HG02870 (cell line): ENCODE measurements around the gene MAML3.

Source experiments
- ATAC-seq: cut with Tn5 transposase; IDR thresholded peaks from one replicate; pipeline ENCODE4 v1.9.1; 2021; ENCODE audit warnings: mild to moderate bottlenecking, moderate library complexity; ENCODE audit not compliant: unreplicated experiment

Gene MAML3

DNA sequence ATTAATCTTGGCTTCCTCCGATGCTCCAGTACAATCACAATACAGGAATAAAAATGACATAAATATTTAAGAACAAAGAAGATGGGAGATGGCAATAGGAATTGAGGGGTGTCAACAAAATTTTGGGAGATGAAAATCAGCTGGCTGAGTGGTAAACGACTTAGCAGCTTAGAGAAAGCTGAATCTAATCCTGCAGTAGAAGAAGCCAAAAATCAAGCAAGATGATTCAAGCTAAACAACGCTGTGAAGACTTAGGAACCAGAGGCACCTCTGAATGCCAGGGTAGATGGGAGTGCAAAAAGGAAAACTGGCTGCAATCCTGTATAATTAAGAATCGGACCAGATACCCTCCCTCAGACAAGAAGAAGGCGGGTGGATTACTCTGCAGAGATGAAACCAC lies 273.1 kb downstream of the MAML3 start:
- ATAC-seq: no peak

DNA sequence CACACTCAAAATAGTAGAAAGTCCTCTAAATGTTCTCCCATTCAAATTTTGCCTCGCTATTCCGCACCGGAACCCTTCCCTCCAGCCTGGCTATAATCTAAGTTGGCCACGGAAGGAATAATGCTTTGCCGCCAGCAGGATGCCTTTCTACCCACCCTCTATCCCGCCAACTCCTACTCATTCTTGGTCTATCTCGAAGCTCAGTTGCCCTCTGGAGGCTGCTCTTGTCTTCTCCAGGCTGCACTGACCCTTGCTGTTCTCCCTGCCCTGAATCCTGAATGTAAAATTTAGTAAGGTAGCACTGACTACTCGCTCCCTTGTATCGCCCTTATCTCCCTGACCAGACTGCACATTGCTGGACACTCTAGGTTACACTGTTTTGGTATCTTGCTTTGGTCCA lies 275.9 kb downstream of the MAML3 start:
- no peak for ATAC-seq

DNA sequence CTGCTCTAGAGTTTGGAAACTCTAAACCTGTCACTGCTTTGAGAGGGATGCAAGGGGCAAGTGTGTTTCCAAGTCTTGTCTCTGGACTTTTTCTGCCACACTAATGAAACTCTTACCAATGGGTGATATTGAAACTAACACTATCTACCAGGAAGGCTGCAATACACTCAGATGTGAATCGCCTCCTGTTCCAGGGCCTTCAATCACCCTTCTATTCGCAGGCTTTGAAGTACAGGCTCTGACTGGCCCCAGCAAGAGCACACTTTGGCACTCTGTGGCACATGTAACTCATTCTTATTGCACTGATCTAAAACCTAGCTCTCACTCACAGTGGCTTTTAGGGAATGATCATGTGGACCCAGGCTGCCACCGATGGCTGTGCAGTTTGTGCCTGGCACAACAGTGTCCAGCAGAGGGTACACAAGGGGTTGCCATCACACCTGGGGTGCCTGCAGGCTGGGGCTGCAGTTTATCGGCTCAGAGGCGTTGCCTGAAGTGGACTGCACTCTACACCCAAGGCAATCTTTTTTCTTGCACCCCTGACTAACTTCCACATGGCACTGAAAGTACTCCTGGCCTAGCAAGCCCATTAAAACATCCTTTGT lies 277.5 kb downstream of the MAML3 start:
- no peak for ATAC-seq

DNA sequence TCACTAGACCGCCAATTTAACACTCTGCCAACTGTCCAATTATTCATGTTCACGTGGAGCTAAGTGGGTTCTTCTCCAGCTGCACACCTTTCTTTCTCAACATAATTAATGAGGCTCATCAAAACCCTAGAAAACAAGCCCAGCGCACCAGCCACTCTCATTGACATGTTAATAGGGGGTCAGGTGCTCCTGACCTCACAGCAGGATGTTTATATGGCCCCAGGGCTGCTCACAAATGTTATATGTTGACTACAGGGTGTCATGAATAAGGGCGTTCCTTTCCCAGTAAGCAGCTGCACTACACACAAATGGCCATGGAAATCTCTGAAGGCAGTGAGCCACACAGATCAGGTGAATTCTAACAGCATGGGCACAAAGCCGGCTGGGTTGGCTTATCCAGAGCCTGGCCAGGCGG lies 278.6 kb downstream of the MAML3 start:
- ATAC-seq: no peak

DNA sequence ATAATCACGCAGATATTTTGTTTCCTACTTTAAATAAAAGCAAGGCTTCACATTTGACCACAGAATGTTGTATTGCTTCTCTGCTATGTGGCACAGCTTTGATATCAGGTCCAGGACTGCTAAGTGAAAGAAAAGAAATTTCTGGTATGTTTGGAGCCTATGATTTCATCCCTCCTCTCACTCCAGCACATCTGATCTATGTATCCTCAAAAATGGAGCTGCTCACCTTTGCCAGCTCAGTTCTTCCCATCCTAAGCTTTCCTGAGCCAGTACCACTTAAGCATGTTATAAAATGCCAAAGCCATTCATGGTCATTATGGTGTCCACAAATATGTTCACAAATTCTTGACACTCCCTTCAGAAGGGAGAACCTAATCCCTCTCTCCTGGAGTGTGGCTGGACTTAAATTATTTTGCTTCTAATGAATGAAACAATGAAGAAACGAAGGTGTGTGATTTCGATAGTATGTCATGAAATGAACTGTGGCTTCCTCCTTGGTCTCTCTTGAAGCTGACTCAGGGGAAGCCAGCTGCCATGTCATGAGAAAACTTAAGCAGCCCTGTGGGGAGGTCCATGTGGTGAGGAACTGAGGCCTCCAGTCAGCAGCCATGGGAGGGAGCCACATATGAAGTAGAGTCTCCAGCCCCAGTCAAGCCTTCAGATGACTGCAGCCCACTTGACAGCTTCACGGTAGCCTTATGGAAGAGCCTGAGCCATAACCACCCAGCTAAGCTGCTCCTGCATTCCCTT lies 280.7 kb downstream of the MAML3 start:
- ATAC-seq: no peak

DNA sequence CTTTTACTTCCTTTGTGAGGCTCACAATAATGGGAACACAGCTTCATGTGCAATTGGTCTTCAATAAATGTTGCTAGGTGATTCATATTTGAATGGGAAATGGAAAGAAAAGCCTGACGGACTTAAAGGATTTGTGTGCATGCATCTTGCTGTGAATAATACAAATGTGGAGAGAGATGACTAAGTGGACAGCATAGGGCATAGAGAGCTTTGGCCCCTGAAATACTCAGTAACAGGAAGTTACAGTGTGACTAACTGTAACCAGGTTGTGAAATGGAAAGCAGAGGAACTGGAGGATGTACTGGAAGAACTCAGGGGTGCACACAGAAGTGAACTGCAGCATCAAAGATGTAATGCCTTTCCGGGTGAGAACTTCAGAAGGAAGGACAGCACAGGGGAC lies 281.7 kb downstream of the MAML3 start:
- no peak for ATAC-seq

DNA sequence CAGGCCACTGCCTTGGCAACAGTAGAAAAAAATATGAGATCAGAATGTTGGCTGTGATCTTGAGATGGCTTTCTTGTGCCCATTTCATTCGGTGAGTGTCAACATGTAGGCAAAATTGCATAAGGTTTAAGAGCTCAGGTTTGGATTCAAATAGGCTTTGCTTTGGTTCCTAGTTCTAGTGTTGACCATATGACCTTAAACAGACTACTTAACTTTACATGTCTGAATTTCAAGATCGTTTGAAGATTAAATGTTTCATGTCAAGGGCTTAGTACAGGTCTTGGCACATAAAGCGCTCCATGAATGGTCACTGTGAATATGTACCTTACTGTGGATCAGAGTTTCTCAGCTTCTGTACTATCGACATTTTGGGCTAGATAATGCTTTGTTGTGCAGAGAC lies 284.2 kb downstream of the MAML3 start:
- ATAC-seq: no peak

DNA sequence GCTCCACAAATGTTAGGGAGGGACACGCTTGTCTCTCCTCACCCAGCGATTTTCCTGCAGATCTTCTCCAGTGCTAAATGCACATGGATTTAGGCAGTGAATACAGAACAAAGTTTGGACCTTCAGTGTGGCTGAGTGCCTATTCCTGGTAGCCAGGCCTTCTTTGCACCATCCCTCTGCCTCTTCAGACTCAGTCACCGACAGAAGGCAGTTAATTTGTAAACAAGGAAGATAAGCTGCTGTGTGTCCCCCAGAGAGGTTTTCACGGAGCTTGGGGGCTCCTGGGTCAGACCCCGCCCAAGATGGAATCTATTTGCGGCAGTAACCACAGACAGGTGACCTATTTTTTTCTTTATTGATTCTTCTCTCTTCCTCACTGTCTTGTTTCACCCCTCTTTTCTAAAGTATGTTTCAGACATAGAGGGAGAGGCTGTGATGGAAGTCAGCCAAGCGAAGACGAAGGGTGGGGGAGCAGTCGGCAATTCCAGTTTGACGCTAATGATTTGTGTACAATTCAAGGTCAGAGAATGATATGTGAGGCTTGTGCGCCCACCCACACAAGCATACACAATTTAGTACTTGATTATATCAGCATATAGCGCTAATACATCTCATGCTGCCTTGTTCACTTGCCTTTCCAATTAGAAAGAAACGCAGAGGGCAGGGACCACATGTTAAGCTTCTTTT lies 287.6 kb downstream of the MAML3 start:
- no peak for ATAC-seq

DNA sequence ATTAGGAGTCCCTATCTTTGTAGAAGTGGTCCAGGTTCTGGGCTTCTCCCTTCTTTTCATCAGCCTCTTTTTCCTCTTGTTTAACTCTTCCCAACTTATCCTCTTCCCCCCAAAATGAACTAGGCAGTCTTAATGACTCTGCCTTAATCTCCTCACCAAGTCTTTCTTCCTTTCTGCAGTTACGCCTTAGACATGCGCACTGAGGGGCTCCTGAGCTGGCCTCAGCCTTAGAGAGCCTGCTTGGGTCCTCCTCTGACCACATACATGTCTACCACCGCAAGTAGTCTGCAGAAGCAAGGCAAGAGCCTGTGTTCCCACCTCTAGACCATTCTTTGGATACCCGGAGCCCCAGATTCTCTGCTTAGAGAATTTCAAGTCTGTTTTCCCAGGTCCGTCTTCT lies 288.4 kb downstream of the MAML3 start:
- ATAC-seq: no peak

DNA sequence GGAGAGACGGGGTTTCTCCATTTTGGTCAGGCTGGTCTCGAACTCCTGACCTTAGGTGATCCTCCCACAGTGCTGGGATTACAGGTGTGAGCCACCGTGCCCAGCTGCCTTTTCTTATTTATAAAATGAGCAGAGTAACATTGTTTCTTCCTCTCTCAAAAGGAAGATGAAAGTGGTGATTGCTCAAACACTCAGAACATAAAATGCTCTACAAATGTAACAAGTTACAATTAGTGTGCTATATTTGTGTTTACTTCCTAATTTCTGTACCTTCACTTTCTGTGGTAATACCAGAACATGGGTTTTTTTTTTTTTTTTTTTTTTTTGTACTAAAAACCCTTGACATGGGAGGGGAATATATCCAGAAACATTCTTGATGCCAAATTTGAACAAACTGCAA lies 290.5 kb downstream of the MAML3 start:
- no peak for ATAC-seq

DNA sequence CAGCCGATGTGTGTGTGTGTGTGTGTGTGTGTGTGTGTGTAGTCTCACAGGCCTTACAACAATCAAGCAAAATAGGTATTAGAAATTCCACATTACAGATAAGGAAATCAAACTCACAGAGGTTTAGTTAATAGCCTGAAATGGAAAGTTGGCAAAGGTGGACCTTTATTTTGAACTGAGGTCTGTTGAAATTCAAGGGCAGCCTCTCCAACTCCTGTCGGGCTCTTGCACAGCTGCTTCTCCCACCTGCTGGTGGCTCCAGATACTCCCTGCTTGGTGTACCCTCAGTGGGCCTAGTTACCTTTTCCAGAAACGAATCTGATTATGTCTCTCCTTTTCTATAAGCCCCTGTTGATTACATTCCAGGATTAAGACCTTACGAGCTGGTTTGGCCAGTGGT lies 292.5 kb downstream of the MAML3 start:
- no peak for ATAC-seq

DNA sequence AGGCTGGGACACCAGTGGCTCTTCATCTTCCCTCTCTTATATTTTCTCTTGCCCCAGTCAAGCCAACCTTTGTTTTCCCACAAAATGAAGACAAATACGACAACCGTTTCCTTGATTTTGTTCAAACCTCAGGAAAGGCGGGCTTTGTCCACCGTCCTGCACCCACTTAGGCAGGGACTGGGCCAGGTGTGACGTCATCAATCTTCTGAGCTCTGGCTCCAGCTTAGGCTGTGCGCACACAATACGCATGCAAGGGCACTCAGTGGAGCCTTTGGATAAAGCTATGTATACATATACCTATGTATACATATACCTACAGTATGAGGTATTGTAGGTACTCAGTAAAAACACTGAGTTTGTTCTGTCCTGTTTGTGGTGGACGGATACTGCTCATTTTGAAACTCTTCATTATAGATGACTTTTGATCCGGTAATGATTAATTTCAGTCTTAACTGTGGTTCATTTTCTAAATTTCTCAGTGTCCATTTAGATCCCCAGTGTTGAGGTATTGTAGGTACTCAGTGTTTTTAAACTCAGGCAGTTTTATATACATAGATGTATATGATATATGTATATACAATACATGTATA lies 293.5 kb downstream of the MAML3 start:
- no peak for ATAC-seq

DNA sequence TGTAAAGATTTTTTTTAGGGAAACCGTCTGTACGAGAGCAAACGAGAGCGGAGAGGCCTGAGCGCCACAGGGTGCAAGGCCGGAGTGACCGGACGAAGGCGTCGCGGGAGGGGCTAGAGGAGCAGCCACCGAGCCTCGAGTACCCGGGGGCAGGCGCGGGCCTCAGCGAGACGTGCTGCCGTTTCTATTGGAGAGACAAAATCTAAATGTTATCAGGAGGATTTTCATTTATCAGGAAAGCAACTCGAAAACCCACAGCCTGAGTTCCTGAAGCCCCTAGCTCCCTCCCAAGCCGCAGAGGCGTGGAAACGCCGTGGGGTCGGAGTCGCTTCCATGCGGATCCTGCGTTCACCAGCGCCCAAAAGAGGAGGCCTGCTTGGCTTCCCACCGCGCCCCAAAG lies 294.1 kb downstream of the MAML3 start:
- no peak for ATAC-seq

DNA sequence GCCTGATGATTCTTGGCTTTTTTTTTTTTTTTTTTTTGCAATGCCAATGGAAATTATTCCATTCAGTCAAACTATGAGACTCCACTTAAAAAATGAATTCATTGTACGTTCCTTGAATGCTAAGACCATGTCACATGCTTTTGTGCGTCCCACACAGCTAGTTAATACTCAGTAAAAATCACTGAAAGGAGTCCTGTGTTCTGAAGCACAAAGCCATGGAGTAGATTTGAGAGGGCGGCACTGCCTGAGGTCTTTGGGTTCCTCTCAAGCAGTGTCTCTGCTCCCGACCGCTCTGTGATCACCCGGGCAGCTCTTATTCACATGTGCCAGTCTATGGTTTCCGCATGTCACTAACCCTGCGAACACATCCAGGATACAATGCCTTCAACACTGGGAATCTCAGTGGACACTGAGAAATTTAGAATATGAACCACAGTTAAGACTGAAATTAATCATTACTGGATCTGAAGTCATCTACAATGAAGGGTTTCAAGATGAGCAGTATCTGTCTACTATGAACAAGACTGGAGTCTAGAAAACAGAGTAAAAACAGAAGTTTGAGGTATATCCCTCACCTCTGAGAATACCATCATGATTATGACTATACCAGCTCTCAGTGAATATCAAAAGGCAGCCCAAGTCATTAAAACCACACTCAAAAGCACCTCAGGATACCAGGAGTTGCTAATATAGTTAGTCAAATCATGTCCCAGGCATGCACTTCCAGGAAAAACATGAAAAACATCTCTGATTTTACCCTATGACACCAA lies 295.4 kb downstream of the MAML3 start:
- peak; percentile 99 for ATAC-seq

DNA sequence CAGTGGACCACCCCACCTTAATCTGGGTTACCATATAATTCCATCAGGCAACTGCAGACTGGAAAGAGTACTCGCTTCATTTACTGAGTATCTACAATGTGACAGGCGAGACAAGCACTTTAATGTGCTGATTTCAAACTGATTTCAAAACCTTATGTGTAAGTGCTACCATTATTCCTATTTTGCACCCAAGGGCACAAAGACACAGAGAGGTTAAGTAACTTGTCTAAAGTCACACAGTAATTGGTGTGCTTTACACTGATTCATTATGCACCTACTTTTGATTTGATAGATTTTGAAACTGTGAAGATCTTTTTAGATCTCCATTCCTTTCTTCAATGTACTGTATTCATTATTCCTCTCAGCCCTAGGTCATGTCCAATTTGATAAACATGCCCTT lies 296.0 kb downstream of the MAML3 start:
- ATAC-seq: no peak

DNA sequence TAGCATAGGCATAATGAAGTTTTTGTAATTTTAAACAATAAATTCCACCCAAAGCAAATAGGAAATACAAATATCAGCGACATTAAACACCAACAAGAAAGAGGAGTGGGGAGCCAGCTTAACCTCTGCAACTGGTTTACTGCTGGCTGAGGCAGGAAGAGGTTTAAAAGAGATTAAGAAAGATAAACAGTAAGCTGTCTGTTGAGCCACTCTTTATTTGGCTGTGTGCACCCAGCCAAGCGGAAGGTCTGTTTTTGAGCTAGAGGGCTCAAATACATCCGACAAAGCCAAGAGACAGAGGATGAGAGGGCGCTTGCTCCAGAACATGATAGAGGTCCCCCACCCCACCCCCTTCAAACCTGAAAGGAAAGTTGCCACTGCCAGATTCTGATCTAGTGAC lies 297.0 kb downstream of the MAML3 start:
- ATAC-seq: no peak

DNA sequence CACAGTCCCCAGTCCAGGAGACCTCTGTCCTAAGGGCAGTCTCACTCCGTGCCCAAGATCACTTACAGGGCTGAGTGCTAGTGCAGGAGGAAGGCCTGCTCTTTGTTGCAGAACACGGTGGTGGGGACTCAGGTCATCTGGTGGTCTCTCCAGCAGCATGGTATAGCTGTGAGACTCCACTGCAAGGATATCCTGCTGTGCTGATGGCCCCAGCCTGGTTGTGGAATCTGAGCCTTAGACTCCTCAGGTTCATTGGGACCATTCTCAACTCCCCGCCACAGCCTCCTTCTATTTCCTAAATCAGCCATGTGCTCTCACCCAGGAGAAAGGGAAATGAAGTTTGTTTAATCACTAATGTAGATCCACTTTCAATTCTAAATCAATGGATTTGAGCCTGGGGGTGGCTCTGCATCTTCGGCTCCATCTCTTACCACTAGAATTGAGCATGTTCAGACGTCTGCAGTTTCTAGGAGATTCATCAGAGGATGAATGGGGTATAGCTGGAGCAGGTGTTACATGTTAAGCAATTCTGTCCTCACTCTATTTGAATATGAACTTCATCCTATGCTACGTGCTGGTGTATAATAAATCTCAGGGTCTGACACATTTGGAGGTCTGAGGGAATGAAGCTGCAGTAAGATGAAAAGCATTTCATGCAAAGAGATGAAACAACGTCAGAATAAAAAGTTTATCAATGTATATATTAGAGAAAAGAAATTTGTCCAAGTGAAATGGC lies 299.1 kb downstream of the MAML3 start:
- no peak for ATAC-seq

DNA sequence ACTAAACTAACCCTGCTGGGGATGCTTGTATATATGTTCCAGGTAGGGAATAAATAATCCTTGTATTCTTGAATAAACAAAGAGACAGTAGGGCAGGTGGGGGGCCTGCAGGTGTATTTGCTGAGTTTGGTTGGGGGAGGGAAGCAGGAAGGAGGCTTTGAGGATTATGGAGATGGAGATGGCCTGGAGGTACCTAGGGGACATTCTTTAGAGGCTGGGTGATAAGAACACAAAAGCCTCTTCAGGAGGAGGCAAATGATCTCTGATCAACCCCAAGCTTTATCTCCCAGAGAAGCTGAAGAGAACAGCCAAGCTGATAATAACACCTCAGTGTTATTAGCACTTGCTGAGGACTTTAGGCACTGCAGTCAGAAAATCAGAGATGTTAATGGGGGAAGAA lies 300.7 kb downstream of the MAML3 start:
- ATAC-seq: no peak

DNA sequence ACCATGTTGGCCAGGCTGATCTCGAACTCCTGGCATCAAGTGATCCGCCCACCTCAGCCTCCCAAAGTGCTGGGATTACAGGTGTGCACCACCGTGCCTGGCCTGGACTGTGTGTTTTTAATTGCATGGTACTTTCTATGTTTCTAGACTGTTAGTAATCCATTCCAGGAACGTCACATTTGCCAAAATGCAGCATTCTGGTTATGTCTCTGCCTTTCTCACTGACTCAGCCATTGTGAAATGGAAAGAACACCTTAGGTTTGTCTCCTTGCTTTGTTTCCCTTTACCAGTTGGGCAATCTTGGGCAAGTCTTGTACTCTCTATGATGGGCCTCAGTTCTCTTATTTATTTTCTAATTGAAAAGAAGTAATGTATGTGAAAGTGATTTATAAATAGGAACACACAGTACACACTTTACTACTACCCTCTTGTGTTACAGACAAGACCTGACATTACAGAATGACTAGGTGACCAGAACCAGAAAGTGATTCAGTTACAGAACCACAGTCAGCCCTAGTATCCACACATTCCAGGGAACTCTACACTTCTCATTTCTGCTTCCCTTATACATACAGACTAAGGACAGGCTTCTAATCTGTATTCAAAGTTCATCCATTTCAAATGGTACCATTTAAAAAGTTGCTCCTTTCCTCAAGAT lies 301.2 kb downstream of the MAML3 start:
- no peak for ATAC-seq

DNA sequence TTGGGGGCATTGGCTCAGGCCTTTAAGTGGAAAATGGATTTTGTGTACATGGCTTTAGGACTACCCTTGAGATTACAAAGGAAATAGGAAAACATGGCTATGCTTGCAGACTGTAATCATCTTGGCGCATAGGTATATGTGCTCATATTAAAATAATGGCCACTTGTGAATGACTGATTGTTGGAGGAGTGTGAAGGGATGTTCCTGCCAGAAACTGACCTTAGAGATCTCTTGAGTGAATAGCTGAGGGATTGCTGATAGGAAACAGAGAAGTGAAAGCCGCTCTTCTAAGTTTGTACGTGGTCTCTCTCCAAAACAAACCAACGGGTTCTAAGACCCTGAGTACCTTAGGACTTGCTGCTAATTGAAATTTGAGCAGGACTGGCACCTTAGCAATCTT lies 302.3 kb downstream of the MAML3 start:
- ATAC-seq: no peak
